Gastrocnemius medialis (tissue), 4 donors: ENCODE results near the gene HOMER2. TPM values are rescaled to one million over a fixed set of nuclear protein-coding genes. Genes with fewer than 3 reads are reported as not detected.

ENCODE experiments used
- ATAC-seq, 2 donors: fragments of 150-250 bp; one replicate each; pipeline ENCODE4 v1.9.1; 2016
- DNase-seq, 2 donors: peaks; one replicate each; pipeline ENCODE4 v3.0.0-alpha.2; 2019
- H3K27ac ChIP-seq, 4 donors: fragments of 200-600 bp; sonication (generic); 1 replicate in 1 of 4; 2 replicates in 3 of 4; pipeline ENCODE4 v1.5.1; 2016 to 2018; ENCODE audit warnings: mild to moderate bottlenecking in 2 of 4, moderate library complexity in 1 of 4
- H3K27me3 ChIP-seq, 3 donors: fragments of 200-600 bp; sonication (generic) in 2 of 3; 1 replicate in 1 of 3; 2 replicates in 2 of 3; pipeline versions ENCODE4 v1.5.1 to v1.6.0; 2016 to 2019; ENCODE audit warnings: mild to moderate bottlenecking in 1 of 3, moderate library complexity in 1 of 3
- H3K36me3 ChIP-seq, 2 donors: fragments of 200-600 bp; sonication (generic) in 1 of 2; one replicate each; pipeline ENCODE4 v1.5.1; 2017 to 2018
- H3K4me1 ChIP-seq, 2 donors: fragments of 200-600 bp; sonication (generic) in 1 of 2; one replicate each; pipeline ENCODE4 v1.5.1; 2016 to 2017; ENCODE audit warnings: mild to moderate bottlenecking in 2 of 2
- H3K4me3 ChIP-seq, 4 donors: fragments of 200-600 bp; sonication (generic) in 3 of 4; 1 replicate in 1 of 4; 2 replicates in 3 of 4; pipeline ENCODE4 v1.5.1; 2016 to 2019; ENCODE audit warnings: mild to moderate bottlenecking in 2 of 4
- H3K9me3 ChIP-seq, 3 donors: fragments of 200-600 bp; sonication (generic) in 2 of 3; 1 replicate in 1 of 3; 2 replicates in 2 of 3; pipeline ENCODE4 v1.5.1; 2016 to 2019
- POLR2A ChIP-seq, 2 donors: fragments of 450-650 bp; IDR thresholded peaks; one replicate each; pipeline ENCODE4 v1.6.1; 2017; ENCODE audit warnings: antibody characterized with exemption in 2 of 2, mild to moderate bottlenecking in 2 of 2, moderate library complexity in 2 of 2
- in situ Hi-C, 4 donors: fragments of 200-750 bp; cut with MboI; loops; one replicate each; pipeline versions ENCODE4 v1.15.0 to v1.8.0; 2017; ENCODE audit warnings: low sequenced_read_pairs in 4 of 4
- intact Hi-C: fragments of 100-400 bp; cut with DNase I; formaldehyde crosslinking; loops from one replicate; pipeline ENCODE4 v1.15.1; 2023; ENCODE audit warnings: low total_unique reads
- total RNA-seq, 4 donors: library from RNA; depleted of rRNA; stranded (reverse); fragments of >200 nt; gene quantifications; one replicate each; pipeline versions ENCODE4 v1.1.0 to v1.2.3, GENCODE V29; 2016
- TF ChIP-seq, protein P1 (sequence below), 5 experiments: fragments of 450-650 bp in 3 of 5; fragments of 200-600 bp in 2 of 5; sonication (generic) in 2 of 5; IDR thresholded peaks in 4 of 5; conservative IDR thresholded peaks in 1 of 5; 1 replicate in 4 of 5; 2 replicates in 1 of 5; pipeline ENCODE4 v1.5.1; 2016 to 2019; ENCODE audit warnings: antibody characterized with exemption in 5 of 5, mild to moderate bottlenecking in 3 of 5, moderate library complexity in 3 of 5

HOMER2 gene
- total RNA-seq, 4 donors from 2014 or later: 51.6 to 132 (median 94.5) TPM

GRCh38 chr15:82820128-82820527 lies 132.4 kb downstream of the HOMER2 start:
- Histone ChIP-seq H3K4me1 (peaks cover 0 to 4% of the 10 kb centered on the region in 2 donors), H3K36me3 (peaks cover 12 to 93% of the 10 kb centered on the region in 2 donors), H3K4me3 (no peak overlapping the region), H3K27ac (no peak overlapping the region), H3K9me3 (no peaks in the 10 kb centered on the region), H3K27me3 (no peaks in the 10 kb centered on the region)
- DNase-seq (no peak), ATAC-seq (no peak)
- intact Hi-C loops: no loop called here
- TF ChIP-seq, protein P1, sequence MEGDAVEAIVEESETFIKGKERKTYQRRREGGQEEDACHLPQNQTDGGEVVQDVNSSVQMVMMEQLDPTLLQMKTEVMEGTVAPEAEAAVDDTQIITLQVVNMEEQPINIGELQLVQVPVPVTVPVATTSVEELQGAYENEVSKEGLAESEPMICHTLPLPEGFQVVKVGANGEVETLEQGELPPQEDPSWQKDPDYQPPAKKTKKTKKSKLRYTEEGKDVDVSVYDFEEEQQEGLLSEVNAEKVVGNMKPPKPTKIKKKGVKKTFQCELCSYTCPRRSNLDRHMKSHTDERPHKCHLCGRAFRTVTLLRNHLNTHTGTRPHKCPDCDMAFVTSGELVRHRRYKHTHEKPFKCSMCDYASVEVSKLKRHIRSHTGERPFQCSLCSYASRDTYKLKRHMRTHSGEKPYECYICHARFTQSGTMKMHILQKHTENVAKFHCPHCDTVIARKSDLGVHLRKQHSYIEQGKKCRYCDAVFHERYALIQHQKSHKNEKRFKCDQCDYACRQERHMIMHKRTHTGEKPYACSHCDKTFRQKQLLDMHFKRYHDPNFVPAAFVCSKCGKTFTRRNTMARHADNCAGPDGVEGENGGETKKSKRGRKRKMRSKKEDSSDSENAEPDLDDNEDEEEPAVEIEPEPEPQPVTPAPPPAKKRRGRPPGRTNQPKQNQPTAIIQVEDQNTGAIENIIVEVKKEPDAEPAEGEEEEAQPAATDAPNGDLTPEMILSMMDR (IDR thresholded peaks at IDR 0.05 in 4 of 5, conservative IDR thresholded peaks at IDR 0.05 in 1 of 5): no peak
- TF ChIP-seq POLR2A (IDR thresholded peaks at IDR 0.05): no peak
- in situ Hi-C loops: loop anchor here in 2 of 4 donors (25.0 kb wide), 1 partner anchor 283 kb away; the partner anchor contains the start of gene RPS17 (in 2 of the 2)

DNA sequence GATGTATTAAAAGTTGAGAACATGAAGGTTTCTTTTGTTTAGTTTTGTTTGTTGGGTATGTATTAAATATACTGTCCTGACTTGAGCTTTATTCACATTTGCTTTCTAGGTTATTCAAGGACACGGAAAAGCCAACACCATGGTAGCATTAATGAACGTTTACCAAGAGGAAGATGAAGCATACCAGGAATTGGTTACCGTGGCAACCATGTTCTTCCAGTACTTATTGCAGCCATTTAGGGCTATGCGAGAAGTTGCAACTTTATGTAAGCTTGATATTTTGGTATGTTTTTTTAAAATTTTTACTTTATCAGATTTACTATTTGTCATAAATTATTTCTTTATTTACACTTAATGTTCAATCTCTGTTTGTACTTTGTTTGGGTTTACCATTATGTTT lies 139.5 kb downstream of the HOMER2 start:
- Histone ChIP-seq H3K9me3 (no peaks in the 10 kb centered on the region), H3K4me3 (no peak overlapping the region), H3K36me3 (peaks cover 0 to 48% of the 10 kb centered on the region in 2 donors), H3K27me3 (no peaks in the 10 kb centered on the region), H3K27ac (peak overlapping the region in 2 of 4 donors; percentile 92 to 99), H3K4me1 (peaks cover 31 to 47% of the 10 kb centered on the region in 2 donors)
- no peak for DNase-seq
- TF ChIP-seq POLR2A (IDR thresholded peaks at IDR 0.05): no peak
- TF ChIP-seq, protein P1 (IDR thresholded peaks at IDR 0.05 in 4 of 5, conservative IDR thresholded peaks at IDR 0.05 in 1 of 5): no peak
- in situ Hi-C loops (loop anchor here in 2 of 4 donors (25.0 kb wide), 1 partner anchor 276 kb away; the partner anchor contains the start of gene RPS17 (in 2 of the 2)), intact Hi-C loops (loop anchor here (10.0 kb wide), 2 partner anchors 168 to 768 kb away; partner anchors contain the start of genes CPEB1 and MEX3B)
- no peak for ATAC-seq

- peaks cover 49 to 64% of the 10 kb centered on the region in 2 donors for H3K4me1 ChIP-seq
- intact Hi-C loops: loop anchor here (10.0 kb wide), 2 partner anchors 166 to 766 kb away; partner anchors contain the start of genes CPEB1 and MEX3B
- peak overlapping the region; percentile 92 to 99 (median 96) for H3K27ac ChIP-seq
- H3K9me3 ChIP-seq: no peaks in the 10 kb centered on the region
- peak overlapping the region; percentile 69 to 86 (median 79) for H3K4me3 ChIP-seq
- no peaks in the 10 kb centered on the region for H3K27me3 ChIP-seq
- H3K36me3 ChIP-seq: peaks cover 0 to 28% of the 10 kb centered on the region in 2 donors
- DNase-seq: no peak
- no peak for ATAC-seq
- TF ChIP-seq, protein P1 (IDR thresholded peaks at IDR 0.05 in 4 of 5, conservative IDR thresholded peaks at IDR 0.05 in 1 of 5): no peak
- TF ChIP-seq POLR2A (IDR thresholded peaks at IDR 0.05): no peak
- in situ Hi-C loops: loop anchor here in 2 of 4 donors (25.0 kb wide), 1 partner anchor 274 kb away; the partner anchor contains the start of gene RPS17 (in 2 of the 2)
Measured at GRCh38 chr15:82810890-82811426, 141.6 kb downstream of the HOMER2 start.

GRCh38 chr15:82810061-82810889 lies 142.2 kb downstream of the HOMER2 start:
- peak overlapping the region; percentile 92 to 99 (median 96) for H3K27ac ChIP-seq
- no peaks in the 10 kb centered on the region for H3K9me3 ChIP-seq
- no peaks in the 10 kb centered on the region for H3K27me3 ChIP-seq
- ATAC-seq (peak; percentile 3 to 7), DNase-seq (peak in 1 of 2 donors; percentile 33)
- peak in 1 of 2 donors; percentile 14 for TF ChIP-seq POLR2A (IDR thresholded peaks at IDR 0.05)
- TF ChIP-seq, protein P1 (IDR thresholded peaks at IDR 0.05 in 4 of 5, conservative IDR thresholded peaks at IDR 0.05 in 1 of 5): no peak
- intact Hi-C loops (loop anchor here (10.0 kb wide), 2 partner anchors 165 to 765 kb away; partner anchors contain the start of genes CPEB1 and MEX3B), in situ Hi-C loops (loop anchor here in 2 of 4 donors (25.0 kb wide), 1 partner anchor 273 kb away; the partner anchor contains the start of gene RPS17 (in 2 of the 2))
- peak overlapping the region; percentile 69 to 86 (median 79) for H3K4me3 ChIP-seq
- H3K36me3 ChIP-seq: peaks cover 0 to 21% of the 10 kb centered on the region in 2 donors
- H3K4me1 ChIP-seq: peaks cover 49 to 62% of the 10 kb centered on the region in 2 donors
